Stimulated activated naive CD8-positive, alpha-beta T cell treated with anti-CD3 and anti-CD28 coated beads, Interleukin-15, Interleukin-2, amounts not matched to agents 100 ng/mL and 50 ng/mL, for 24 hours (primary cell): ENCODE data around the gene SH3RF1.

ENCODE experiments used
- H3K27ac Mint-ChIP-seq: one replicate; pipeline ENCODE4 v1.8.0; 2021; ENCODE audit warnings: mild to moderate bottlenecking, mixed read lengths
- H3K27me3 Mint-ChIP-seq: one replicate; pipeline ENCODE4 v1.8.0; 2021; ENCODE audit warnings: mixed read lengths
- H3K36me3 Mint-ChIP-seq: one replicate; pipeline ENCODE4 v1.8.0; 2021; ENCODE audit warnings: low read depth, mixed read lengths
- H3K4me1 Mint-ChIP-seq: one replicate; pipeline ENCODE4 v1.8.0; 2021; ENCODE audit warnings: low read depth, mixed read lengths
- H3K4me3 Mint-ChIP-seq: one replicate; pipeline ENCODE4 v1.8.0; 2021; ENCODE audit warnings: mild to moderate bottlenecking, mixed read lengths
- H3K9me3 Mint-ChIP-seq: one replicate; pipeline ENCODE4 v1.8.0; 2021; ENCODE audit warnings: mixed read lengths

Gene SH3RF1

DNA sequence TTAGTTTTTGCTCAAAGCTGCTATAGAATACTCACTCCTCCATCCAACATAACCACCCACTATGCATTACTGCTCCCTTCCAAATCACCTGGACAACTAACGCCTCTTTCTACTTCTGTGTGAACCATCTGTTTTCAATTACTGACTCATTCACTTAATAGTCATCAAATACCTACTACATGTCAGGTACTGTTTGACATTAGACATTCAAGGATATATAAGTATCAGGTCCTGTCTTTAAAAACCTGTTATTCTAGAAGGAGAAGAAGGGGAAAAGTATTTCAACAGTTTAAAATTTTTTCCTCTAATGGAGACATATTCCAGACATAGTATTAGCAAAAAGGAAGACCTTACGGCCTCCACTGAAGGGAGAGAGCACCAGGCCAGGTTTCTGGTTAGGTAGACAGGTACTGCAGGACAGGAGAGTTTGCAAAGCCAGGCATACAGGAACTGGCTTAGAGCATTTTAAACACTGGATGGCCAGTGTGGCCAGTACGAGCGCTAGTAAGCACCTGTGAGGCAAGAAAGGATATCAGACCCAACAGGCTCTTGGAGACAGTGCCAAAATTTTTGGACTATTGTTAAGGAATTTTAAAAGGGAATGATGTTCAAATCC is 39.0 kb downstream of the SH3RF1 start:
- Mint-ChIP-seq H3K27ac (no peak overlapping the region), H3K36me3 (no peaks in the 10 kb centered on the region), H3K4me3 (no peak overlapping the region), H3K9me3 (no peaks in the 10 kb centered on the region), H3K27me3 (peaks cover 4% of the 10 kb centered on the region), H3K4me1 (peaks cover 3% of the 10 kb centered on the region)

DNA sequence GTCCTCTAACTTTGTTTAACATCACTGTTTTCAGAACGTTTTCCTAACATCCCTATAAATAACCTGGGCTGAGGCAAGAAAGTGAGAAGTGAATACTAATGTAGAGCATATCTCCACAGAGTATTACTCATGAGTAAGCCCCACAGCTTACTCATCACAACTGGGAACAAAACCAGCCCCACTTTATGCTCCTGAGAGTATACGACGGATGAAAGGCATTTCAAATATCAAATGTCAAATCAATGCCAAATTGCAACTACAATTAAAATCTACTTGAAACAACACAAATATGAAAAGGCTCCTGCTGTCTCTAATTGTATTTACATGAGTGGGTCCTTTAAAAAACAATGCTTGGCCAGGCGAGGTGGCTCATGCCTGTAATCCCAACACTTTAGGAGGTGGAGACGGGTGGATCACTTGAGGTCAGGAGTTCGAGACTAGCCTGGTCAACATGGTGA is 41.2 kb downstream of the SH3RF1 start:
- peaks cover 4% of the 10 kb centered on the region for H3K27me3 Mint-ChIP-seq
- no peak overlapping the region for H3K4me3 Mint-ChIP-seq
- peaks cover 6% of the 10 kb centered on the region for H3K4me1 Mint-ChIP-seq
- H3K9me3 Mint-ChIP-seq = no peaks in the 10 kb centered on the region
- no peak overlapping the region for H3K27ac Mint-ChIP-seq
- no peaks in the 10 kb centered on the region for H3K36me3 Mint-ChIP-seq

- no peak overlapping the region for H3K4me3 Mint-ChIP-seq
- peaks cover 3% of the 10 kb centered on the region for H3K4me1 Mint-ChIP-seq
- H3K9me3 Mint-ChIP-seq = no peaks in the 10 kb centered on the region
- no peak overlapping the region for H3K27ac Mint-ChIP-seq
- no peaks in the 10 kb centered on the region for H3K36me3 Mint-ChIP-seq
- H3K27me3 Mint-ChIP-seq = no peaks in the 10 kb centered on the region
These were observed 42.7 kb downstream of the SH3RF1 start for GRCh38 chr4:169228076-169228475.

- H3K4me1 Mint-ChIP-seq = peaks cover 3% of the 10 kb centered on the region
- H3K4me3 Mint-ChIP-seq = no peak overlapping the region
- H3K36me3 Mint-ChIP-seq = no peaks in the 10 kb centered on the region
- H3K27ac Mint-ChIP-seq = no peak overlapping the region
- no peaks in the 10 kb centered on the region for H3K9me3 Mint-ChIP-seq
- H3K27me3 Mint-ChIP-seq = no peaks in the 10 kb centered on the region
These were observed 44.2 kb downstream of the SH3RF1 start for GRCh38 chr4:169226565-169226964.

DNA sequence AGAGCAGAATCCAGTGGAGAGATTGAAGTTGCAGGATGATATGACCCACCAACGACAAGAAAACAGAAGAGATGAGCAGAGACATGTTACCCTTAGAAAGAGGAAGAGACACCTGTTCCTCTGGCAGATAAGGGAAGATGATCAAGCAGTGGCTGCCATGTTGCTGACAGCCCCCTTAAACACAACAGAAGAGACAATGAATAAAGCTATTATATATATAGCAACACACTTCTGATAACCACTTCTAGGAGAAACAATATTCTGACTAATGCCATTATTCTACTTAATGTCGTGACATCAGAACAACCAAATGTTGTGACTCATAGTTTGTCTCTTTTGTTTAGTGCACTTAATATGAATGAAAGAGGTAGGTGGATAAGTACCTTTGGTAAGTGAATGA is 44.9 kb downstream of the SH3RF1 start:
- no peak overlapping the region for H3K4me3 Mint-ChIP-seq
- H3K4me1 Mint-ChIP-seq = peaks cover 3% of the 10 kb centered on the region
- H3K9me3 Mint-ChIP-seq = no peaks in the 10 kb centered on the region
- no peaks in the 10 kb centered on the region for H3K27me3 Mint-ChIP-seq
- H3K27ac Mint-ChIP-seq = no peak overlapping the region
- H3K36me3 Mint-ChIP-seq = no peaks in the 10 kb centered on the region

GRCh38 chr4:169225058-169225751 is 45.6 kb downstream of the SH3RF1 start:
- Mint-ChIP-seq H3K27ac (no peak overlapping the region), H3K9me3 (no peaks in the 10 kb centered on the region), H3K4me1 (peaks cover 3% of the 10 kb centered on the region), H3K4me3 (no peak overlapping the region), H3K36me3 (no peaks in the 10 kb centered on the region), H3K27me3 (no peaks in the 10 kb centered on the region)

GRCh38 chr4:169222761-169223160 is 48.0 kb downstream of the SH3RF1 start:
- Mint-ChIP-seq H3K4me3 (no peak overlapping the region), H3K4me1 (peaks cover 3% of the 10 kb centered on the region), H3K27me3 (no peaks in the 10 kb centered on the region), H3K36me3 (no peaks in the 10 kb centered on the region), H3K9me3 (no peaks in the 10 kb centered on the region), H3K27ac (no peak overlapping the region)

DNA sequence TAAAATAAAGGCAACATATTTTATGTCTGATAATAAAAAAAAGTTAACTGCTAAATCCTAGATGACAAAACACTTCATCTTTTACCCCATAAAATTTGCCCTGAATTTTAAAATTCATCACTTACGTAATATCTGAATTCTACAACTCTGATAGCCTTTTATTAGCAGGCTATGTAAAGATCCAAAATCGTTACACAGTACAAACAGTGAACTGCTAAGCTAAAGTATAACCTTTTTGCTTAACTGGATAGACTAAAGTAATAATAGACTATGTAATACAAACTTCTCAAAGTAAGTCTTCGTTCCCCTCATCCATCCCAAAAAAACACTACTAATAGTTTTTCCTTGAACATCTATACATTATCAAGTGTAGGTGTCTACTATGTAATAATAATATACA is 49.1 kb downstream of the SH3RF1 start:
- Mint-ChIP-seq H3K9me3 (no peaks in the 10 kb centered on the region), H3K27ac (no peak overlapping the region), H3K4me1 (peaks cover 3% of the 10 kb centered on the region), H3K27me3 (no peaks in the 10 kb centered on the region), H3K36me3 (no peaks in the 10 kb centered on the region), H3K4me3 (no peak overlapping the region)

GRCh38 chr4:169220854-169221411 is 49.8 kb downstream of the SH3RF1 start:
- Mint-ChIP-seq H3K27ac (no peak overlapping the region), H3K4me1 (no peaks in the 10 kb centered on the region), H3K36me3 (no peaks in the 10 kb centered on the region), H3K27me3 (no peaks in the 10 kb centered on the region), H3K9me3 (no peaks in the 10 kb centered on the region), H3K4me3 (no peak overlapping the region)

- H3K9me3 Mint-ChIP-seq = no peaks in the 10 kb centered on the region
- no peaks in the 10 kb centered on the region for H3K36me3 Mint-ChIP-seq
- no peak overlapping the region for H3K27ac Mint-ChIP-seq
- no peaks in the 10 kb centered on the region for H3K4me1 Mint-ChIP-seq
- no peaks in the 10 kb centered on the region for H3K27me3 Mint-ChIP-seq
- H3K4me3 Mint-ChIP-seq = no peak overlapping the region
These were observed 50.3 kb downstream of the SH3RF1 start for GRCh38 chr4:169220447-169220846.

- H3K27me3 Mint-ChIP-seq = no peaks in the 10 kb centered on the region
- no peak overlapping the region for H3K4me3 Mint-ChIP-seq
- H3K27ac Mint-ChIP-seq = no peak overlapping the region
- no peaks in the 10 kb centered on the region for H3K4me1 Mint-ChIP-seq
- no peaks in the 10 kb centered on the region for H3K36me3 Mint-ChIP-seq
- no peaks in the 10 kb centered on the region for H3K9me3 Mint-ChIP-seq
These were observed 51.3 kb downstream of the SH3RF1 start for GRCh38 chr4:169219440-169219839.

GRCh38 chr4:169215656-169216055 is 55.1 kb downstream of the SH3RF1 start:
- Mint-ChIP-seq H3K27me3 (peaks cover 4% of the 10 kb centered on the region), H3K4me3 (no peak overlapping the region), H3K36me3 (no peaks in the 10 kb centered on the region), H3K9me3 (no peaks in the 10 kb centered on the region), H3K27ac (no peak overlapping the region), H3K4me1 (no peaks in the 10 kb centered on the region)

- Mint-ChIP-seq H3K36me3 (no peaks in the 10 kb centered on the region), H3K27me3 (peaks cover 4% of the 10 kb centered on the region), H3K27ac (no peak overlapping the region)
These were observed 57.8 kb downstream of the SH3RF1 start for GRCh38 chr4:169212981-169213380.

DNA sequence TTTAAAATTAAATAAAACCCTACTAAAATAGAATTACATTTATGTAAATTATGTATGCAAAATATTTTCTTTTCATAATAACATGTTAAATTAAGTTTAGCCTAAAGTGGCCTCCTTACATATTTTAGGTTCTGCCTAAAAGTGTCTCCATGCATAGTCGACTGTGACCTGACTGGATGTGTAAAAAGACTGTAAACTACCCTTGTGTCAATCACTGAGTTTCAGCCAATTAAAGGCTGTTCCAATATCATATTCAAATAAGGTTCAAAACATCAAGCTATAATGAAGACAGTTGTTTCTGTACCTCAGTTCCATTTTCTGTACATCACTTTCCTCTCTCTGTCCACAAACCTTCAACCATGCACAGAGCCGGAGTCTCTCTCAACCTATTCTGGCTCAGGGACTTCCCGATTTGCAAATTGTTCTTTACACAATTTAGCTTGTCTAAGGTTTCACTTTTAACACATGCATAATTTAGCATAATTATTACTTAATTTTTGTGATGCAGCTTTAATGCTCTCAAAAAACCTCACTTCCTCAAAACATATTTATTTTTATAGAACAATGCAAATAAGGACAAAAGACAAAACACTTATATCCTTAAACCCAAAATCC is 60.1 kb downstream of the SH3RF1 start:
- H3K4me3 Mint-ChIP-seq = no peak overlapping the region
- H3K27me3 Mint-ChIP-seq = peaks cover 4% of the 10 kb centered on the region
- no peak overlapping the region for H3K27ac Mint-ChIP-seq

More at GRCh38 chr4:169212981-169213380, 57.8 kb downstream of the SH3RF1 start:
- Mint-ChIP-seq H3K4me1 (peaks cover 3% of the 10 kb centered on the region), H3K4me3 (no peak overlapping the region), H3K9me3 (no peaks in the 10 kb centered on the region)

GRCh38 chr4:169209388-169209883 is 61.3 kb downstream of the SH3RF1 start:
- Mint-ChIP-seq H3K27me3 (peaks cover 4% of the 10 kb centered on the region), H3K4me3 (no peak overlapping the region), H3K4me1 (peaks cover 3% of the 10 kb centered on the region), H3K9me3 (no peaks in the 10 kb centered on the region), H3K27ac (no peak overlapping the region), H3K36me3 (no peaks in the 10 kb centered on the region)

More for the DNA sequence above, 60.1 kb downstream of the SH3RF1 start:
- Mint-ChIP-seq H3K4me1 (peaks cover 3% of the 10 kb centered on the region), H3K9me3 (no peaks in the 10 kb centered on the region), H3K36me3 (no peaks in the 10 kb centered on the region)
